ENCODE results near the gene FAM117A. TPM values are rescaled to one million over a fixed set of nuclear protein-coding genes. Genes with fewer than 3 reads are reported as not detected.

Gene FAM117A, protein sequence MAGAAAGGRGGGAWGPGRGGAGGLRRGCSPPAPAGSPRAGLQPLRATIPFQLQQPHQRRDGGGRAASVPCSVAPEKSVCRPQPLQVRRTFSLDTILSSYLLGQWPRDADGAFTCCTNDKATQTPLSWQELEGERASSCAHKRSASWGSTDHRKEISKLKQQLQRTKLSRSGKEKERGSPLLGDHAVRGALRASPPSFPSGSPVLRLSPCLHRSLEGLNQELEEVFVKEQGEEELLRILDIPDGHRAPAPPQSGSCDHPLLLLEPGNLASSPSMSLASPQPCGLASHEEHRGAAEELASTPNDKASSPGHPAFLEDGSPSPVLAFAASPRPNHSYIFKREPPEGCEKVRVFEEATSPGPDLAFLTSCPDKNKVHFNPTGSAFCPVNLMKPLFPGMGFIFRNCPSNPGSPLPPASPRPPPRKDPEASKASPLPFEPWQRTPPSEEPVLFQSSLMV
- 5.8 TPM for total RNA-seq
- long read RNA-seq, partial matches to known transcripts, result 1 of 6 reads
- long read RNA-seq, other reads (novel, unspliced or antisense), result 2 of 6 reads

DNA sequence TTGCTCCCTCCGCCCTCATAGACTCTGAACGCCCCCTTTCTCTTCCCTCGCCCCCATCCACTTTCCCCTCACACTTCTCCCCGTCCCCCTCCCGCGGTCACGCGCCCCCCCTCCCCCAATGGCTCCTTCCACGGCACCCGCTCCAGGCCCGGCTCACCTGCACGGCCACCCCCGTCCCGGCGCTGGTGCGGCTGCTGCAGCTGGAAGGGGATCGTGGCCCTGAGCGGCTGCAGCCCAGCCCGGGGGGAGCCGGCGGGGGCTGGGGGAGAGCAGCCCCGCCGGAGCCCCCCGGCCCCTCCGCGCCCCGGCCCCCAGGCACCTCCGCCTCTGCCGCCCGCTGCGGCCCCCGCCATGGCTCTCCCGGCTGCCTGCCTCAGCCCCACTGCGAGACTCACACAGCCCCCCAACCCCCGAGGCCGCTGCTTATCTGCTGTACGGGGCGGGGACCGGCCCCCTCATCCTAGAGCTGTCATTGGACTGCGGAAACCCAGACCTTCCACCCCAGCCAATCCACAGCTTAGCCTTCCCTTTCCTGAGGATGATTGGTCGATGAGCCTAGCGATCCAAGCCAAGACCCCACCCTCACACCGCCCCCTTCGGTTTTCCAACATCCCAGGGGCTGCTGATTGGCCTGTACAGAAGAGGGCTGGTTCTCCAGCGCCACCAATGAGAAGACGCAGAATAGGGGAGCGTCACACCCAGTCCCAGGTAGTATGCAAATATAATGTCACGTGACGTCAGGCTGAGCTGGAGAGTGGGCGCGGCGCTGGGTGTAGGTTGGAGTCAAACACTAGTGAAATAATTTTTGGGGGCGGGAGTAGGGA, at the start of gene FAM117A:
TSS of gene FAM117A (minus strand) at position 397 of the 824 bp plus-strand sequence. CDS start at position 353, 44 bp downstream.
- intact Hi-C loops (cut with DNase I), result loop anchor here (5.0 kb wide), 1 partner anchor 37 kb away; no protein-coding TSS in a partner anchor
- DNase-seq (ENCODE audit: low spot score), result peak; percentile 97

DNA sequence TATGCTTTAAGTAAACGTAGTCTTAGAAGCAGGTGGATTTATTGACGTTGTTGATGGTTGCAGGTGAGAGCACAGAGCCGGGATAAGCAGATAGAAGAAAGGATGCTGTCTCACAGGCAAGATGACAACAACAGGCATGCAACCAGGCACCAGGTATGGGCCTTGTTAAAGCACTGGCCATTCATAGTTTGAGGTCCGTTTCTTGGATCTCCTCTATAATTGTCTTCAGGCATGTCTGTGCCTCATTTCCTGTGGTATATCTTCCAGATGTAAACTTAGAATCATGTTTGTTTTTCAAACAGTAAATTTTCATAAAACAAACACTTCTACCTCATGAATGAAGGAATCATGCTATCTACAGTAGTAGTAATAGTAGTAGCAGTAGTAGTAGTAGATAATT, 45.1 kb upstream of the FAM117A start:
- intact Hi-C loops (cut with DNase I), result no loop called here
- DNase-seq (ENCODE audit: low spot score), result no peak

DNA sequence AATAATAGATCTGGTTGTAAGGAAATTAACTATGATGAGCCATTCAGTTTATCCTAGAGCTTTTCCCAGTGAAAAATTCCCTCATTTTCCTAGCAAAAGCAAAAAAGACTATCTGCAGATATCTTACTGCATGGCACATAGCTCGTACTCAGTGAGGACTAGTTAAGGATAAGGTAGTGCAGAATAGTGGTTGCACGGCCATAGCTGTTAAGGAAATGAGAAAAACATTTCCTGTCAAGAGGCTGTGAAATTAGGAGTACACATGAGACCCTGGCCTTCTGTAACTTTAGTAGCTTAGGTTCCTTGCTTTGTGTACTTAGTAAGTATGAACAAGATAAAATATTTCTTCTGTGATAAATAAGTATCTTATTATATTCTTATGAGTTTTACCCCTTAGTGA, 34.8 kb upstream of the FAM117A start:
- no peak for DNase-seq (ENCODE audit: low spot score)
- intact Hi-C loops (cut with DNase I), result no loop called here

DNA sequence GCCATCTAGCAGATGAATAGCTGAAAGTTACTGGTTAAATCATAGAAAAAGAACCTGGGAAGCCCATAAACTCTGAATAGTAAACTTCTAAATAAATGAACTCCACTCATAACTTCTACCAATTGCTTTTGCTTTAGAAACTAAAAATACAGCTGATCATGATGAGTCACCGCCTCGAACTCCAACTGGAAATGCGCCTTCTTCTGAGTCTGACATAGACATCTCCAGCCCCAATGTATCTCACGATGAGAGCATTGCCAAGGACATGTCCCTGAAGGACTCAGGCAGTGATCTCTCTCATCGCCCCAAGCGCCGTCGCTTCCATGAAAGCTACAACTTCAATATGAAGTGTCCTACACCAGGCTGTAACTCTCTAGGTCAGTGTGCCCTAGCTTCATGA, 34.3 kb upstream of the FAM117A start:
- intact Hi-C loops (cut with DNase I), result no loop called here
- no peak for DNase-seq (ENCODE audit: low spot score)

DNA sequence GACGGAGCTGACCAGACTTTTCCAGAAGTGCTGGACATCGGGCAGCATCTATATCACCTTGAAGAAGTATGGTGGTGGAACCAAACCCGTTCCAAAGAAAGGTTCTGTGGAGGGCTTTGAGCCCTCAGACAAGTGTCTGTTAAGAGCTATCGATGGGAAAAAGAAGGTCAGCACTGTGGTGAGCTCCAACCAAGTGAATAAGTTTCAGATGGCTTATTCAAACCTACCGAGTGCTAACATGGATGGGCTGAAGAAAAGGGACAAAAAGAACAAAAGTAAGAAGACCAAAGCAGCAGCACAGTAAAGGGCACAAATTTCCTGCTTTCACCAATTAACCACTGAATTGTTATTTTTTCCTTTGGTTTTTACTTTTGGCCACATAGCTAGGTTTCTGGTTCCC, 31.4 kb upstream of the FAM117A start:
- intact Hi-C loops (cut with DNase I), result no loop called here
- no peak for DNase-seq (ENCODE audit: low spot score)

DNA sequence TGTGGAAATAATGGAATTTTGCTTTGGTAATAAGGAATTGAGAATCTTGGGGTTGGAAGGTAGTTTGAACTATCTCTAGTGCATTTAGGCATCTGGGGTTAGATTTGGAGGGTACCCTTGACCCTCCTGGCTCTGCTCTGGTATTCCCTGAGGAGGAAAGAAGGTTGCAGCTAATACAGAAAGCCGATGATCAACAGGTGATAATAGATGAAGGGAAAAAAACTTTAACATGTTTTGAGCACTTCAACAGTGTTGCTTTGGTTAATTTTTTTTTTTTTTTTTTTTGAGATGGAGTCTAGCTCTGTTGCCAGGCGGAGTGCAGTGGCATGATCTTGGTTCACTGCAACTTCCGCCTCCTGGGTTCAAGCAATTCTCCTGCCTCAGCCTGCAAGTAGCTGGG, 29.4 kb upstream of the FAM117A start:
- intact Hi-C loops (cut with DNase I), result no loop called here
- DNase-seq (ENCODE audit: low spot score), result no peak

DNA sequence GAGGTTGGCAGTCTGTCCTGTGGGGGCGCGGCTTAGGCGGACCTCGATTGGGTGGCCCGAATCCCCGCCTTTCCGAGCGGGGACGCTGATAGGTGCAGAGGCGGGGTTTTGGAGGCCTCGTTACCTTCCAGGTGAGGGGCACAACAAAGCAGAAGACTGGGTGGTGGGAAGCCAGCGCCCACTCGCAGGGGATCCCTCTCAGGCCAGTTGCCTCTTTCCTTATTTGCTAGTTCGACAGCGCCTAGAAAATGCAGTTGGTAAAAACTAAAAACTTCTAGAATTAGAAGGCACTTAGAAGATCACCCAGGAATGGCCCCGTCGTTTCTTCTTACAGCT, 25.3 kb upstream of the FAM117A start:
- no peak for DNase-seq (ENCODE audit: low spot score)
- intact Hi-C loops (cut with DNase I), result loop anchor here (10.0 kb wide), 1 partner anchor 84 kb away; the partner anchor contains the start of gene SLC35B1

DNA sequence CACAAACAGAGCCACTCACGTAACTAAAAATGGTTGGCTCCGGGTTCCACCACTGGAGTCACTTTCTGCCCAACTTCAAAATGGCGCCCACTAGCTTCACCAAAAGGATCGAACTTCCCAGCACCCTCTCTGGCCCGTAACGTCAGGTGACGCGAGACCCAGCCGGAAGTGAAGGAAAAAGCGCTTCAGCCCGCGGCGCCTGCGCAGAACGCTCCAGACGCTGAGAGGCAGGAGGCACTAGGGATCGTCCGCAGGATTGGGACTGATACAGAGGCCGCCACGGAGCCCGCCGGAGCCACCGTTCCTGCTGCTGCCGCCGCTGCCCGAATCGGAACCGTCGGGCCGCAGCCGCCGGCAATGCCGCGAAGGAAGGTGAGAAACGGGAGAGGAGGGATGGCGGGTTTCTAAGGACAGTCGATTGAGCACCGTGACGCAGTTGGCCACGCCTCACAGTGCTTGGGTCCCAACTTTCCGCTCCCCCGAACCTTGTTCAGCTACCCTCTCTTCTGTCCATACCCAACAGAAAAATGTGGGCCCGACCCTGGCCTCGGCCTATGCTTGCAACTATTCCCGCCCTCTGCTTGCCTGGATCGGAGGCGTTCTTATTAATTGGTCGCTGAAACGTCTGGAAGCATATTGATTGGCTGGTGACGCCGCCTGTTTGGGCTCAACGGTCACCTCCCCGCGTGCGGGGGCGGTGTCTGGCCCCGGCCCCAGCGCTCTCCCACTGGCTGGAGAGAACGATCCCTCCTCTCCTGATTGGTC, 24.7 kb upstream of the FAM117A start, which contains the start of gene KAT7:
TSS of gene KAT7 (plus strand) at position 204 of the 765 bp plus-strand sequence. CDS start at position 358, 154 bp downstream.
- intact Hi-C loops (cut with DNase I), result loop anchor here (1.0 to 10.0 kb wide), 2 partner anchors 63 to 84 kb away; partner anchors contain the start of gene SLC35B1
- peak; percentile 100 for DNase-seq (ENCODE audit: low spot score)

DNA sequence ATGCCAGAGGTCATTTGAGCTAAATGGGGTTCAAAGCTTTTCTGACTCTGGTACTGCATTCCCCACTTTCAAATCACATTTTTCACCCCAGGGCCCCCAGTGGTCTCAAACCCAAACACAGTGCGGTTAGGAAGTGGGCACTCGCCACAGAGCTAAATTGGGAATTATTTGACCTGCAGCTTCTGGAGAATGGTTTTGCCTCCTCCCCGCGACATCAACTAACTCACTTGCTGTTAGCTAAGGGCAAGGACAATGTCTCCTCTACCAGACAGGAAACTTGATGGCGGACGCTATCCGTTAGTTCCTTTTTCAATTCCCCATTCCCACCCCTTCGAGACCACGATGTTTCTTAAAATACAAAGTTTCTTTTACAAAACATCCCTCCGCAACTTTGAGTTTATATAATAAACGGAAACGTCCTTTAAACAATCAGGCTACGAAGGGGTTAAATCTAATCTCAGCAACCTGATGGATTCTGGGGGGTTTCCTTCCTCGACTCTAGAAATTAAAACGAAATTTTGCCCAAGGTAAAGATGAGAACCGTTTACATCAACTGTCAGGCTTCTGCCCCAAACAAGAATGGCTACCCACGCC, 24.1 kb upstream of the FAM117A start:
- intact Hi-C loops (cut with DNase I), result loop anchor here (1.0 to 10.0 kb wide), 2 partner anchors 63 to 83 kb away; partner anchors contain the start of gene SLC35B1
- DNase-seq (ENCODE audit: low spot score), result no peak

DNA sequence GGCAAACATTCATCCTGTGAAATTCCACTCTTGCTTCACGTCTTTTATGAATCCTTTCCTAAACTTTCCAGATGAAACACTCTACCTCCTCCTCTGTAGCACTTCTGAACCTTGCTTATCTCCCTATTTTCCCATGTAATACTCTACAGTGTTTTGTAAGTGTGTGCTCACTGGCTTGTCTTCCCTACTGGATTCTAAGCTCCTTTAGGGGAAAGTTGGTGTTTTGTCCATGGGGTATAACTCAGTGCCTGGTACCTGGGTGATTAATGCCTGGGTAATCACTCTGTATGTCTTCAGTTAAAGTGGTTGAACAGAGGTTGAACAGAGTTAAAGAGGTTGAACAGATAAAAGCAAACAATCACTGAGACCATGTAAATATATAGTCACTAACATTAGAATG, 20.7 kb upstream of the FAM117A start:
- intact Hi-C loops (cut with DNase I), result loop anchor here (5.0 to 10.0 kb wide), 2 partner anchors 80 to 217 kb away; partner anchors contain the start of gene SLC35B1
- DNase-seq (ENCODE audit: low spot score), result no peak

DNA sequence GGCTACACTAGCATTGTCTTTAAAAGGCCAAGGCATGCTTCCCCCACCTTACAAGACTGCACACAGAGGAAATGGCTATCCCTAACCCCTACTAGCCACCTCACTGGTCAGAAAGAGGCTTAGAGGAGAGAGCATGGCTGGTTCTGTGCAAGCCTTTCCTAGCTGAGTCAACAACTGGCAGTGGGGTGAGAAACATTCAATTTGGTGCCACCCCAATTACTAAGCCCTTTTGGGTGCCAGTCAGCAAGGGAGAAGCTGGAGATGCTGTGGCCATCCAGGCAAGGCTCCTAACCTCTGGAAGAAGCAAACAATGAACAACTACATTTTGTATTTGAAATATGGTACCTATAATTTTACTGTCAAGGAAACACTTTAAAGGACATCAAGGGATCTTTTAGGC, 19.9 kb upstream of the FAM117A start:
- intact Hi-C loops (cut with DNase I), result loop anchor here (5.0 to 10.0 kb wide), 2 partner anchors 79 to 216 kb away; partner anchors contain the start of gene SLC35B1
- no peak for DNase-seq (ENCODE audit: low spot score)

DNA sequence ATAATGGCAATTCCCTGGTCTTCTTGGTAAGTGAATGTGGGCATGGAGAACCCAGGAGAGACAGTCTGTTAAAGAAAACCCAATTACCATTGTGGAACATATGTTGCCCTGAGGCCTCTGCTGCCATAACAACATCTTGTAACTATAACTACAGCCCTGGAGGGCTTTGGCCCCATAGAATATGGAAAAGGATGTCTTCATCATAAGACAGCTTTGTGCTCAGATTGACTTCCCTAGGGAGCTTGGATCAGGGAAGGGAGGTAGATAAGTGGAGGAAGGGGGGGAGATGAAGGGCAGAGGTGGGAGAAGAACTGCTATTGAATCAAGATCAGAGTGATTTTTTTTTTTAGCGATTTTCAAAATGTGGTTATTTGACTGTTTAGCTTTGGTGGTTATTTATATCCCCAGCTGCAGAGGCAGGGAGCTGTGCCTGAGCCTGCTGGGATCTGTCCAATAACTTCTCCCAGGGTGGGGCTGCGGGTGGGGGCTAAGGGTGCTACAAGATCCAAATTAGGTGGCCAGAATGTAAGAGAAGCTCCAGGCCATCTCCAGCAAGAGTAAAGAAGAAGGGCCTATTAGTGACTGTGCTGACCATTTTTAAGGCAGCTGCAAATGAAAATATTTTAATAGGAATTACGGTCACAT, 19.3 kb upstream of the FAM117A start:
- no peak for DNase-seq (ENCODE audit: low spot score)
- intact Hi-C loops (cut with DNase I), result loop anchor here (5.0 to 10.0 kb wide), 2 partner anchors 78 to 216 kb away; partner anchors contain the start of gene SLC35B1

DNA sequence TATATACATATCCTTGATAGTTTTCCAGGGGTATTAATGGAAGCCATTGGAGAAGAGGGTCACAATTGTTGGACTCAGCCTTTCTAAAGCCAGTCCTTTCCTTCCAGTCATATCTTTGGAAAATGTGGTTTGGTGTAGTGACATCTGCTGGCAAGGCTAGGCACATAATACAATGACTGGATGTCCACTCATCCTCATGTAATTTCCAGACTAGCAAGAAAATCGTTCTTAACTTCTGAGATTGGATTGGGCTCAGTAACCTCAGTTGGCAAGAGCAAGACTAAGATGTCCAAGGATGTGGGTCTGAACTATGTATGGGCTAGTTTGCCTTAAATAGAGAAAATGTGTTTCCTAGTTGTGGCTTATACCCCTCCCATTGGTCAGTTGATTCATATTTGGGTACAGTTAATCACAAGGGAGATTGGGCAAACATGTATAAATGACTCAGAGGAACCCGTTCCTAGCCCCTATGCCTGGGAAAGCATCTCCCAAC, 15.9 kb upstream of the FAM117A start:
- intact Hi-C loops (cut with DNase I), result loop anchor here (5.0 to 10.0 kb wide), 2 partner anchors 75 to 212 kb away; partner anchors contain the start of gene SLC35B1
- no peak for DNase-seq (ENCODE audit: low spot score)

DNA sequence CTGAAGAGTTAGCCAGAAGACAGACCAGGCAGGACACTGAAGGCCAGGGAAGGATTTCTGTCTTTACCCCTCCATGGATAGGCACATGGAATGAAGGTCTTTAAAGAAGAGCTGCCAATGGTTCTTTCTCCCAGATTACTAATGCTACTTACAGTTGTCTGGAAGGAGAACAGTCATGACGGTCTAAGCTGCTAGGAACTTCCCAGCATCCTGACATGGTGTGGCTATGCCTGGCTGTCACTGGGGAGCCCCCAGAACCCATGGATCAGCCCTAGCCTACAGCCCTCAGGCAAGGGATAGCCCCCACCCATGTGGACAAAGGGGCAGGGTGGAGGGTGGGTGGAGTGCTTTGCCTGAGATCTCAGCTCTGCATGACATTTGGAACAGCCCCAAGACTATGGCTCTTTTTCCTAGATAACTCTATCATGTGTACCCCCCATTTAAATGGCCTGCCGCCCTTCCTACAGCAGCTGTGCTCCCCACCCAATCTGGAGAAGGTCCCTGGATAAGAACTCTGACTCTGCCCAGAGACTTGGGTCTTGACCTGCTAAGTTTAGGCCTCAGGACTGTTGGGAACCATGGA, 15.3 kb upstream of the FAM117A start:
- DNase-seq (ENCODE audit: low spot score), result no peak
- intact Hi-C loops (cut with DNase I), result no loop called here

DNA sequence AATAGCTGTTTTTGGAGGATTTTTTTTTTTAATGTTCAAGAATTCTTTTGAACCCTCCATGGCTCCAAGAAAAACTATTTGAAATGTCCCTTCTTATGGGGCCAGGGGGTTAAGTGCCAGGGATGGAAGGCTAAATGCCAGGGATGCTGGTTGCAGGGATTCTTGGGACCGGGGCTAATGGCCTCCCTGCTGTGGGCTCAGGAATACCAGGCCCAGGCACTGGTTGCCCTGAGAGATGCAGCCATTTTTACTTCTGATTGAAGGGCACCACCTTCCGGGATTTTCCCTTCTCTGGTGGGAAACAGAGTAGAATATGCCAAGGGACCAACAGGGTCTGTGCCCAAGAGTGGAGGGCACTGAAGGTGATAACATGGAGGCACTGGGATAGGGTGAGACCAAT, 13.6 kb upstream of the FAM117A start:
- intact Hi-C loops (cut with DNase I), result no loop called here
- no peak for DNase-seq (ENCODE audit: low spot score)

DNA sequence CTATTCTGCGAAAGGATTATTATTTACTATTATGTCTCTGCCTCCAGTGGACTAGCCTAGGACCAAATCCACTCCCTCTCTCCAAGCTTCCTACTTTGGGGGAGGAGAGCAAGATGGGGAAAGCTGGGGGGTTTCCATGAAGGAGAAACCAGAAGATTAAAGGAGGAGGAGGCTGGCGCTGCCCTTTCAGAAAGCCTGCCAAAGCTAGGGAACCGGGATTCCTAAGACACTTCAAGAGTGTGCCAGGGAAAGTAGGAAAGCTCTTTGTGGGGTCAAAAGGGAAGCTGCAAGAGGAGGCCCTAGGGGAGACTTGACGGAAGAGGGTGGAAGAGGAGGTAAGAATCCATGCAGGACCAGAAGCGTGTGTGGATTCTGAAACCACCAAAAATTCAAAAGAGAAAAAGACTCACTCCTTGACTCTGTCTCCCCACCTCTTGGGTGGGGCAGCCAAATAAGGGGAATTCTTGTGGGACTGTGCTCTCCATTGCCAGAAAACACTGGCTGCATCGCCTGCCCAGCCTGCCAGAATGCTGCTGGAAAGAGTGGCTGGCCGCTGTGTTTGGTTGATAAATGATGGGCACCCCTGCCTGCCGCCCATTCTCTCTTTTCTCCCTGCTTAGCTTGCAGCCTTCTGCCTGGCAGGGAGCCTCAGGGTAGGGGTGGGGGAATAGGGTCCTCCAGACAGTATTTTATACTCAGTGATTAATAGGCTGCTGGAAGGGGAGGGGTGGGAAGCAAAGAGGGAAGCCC, 12.8 kb upstream of the FAM117A start:
- intact Hi-C loops (cut with DNase I), result no loop called here
- no peak for DNase-seq (ENCODE audit: low spot score)
